HG03196 (cell line): Measurements from ENCODE around the gene ATRN.
"Not testable (repeated sequence)": the region's sequence is repeated elsewhere in the genome, so short reads cannot be mapped to it uniquely, and the experiment has no call there.

ENCODE experiments used
- ATAC-seq: cut with Tn5 transposase; IDR thresholded peaks from one replicate; pipeline ENCODE4 v1.9.1; 2021; ENCODE audit not compliant: unreplicated experiment

The ATRN gene

GRCh38 chr20:3560578-3560977, 89.8 kb downstream of the ATRN start:
- ATAC-seq, result no peak

- ATAC-seq, result no peak
Measured at GRCh38 chr20:3563133-3563532, 92.3 kb downstream of the ATRN start.

GRCh38 chr20:3563548-3564177, 92.8 kb downstream of the ATRN start:
- ATAC-seq, result no peak

- ATAC-seq, result no peak
Measured at GRCh38 chr20:3565851-3566250, 95.0 kb downstream of the ATRN start.

- no peak for ATAC-seq
Measured at GRCh38 chr20:3572151-3572550, 101.3 kb downstream of the ATRN start.

GRCh38 chr20:3576363-3576762, 105.5 kb downstream of the ATRN start:
- ATAC-seq, result no peak

- ATAC-seq, result no peak
Measured at GRCh38 chr20:3577366-3577765, 106.5 kb downstream of the ATRN start.

GRCh38 chr20:3580412-3580811, 109.6 kb downstream of the ATRN start:
- ATAC-seq, result no peak

GRCh38 chr20:3583765-3584164, 112.9 kb downstream of the ATRN start:
- ATAC-seq, result no peak

GRCh38 chr20:3586093-3586492, 115.3 kb downstream of the ATRN start:
- no peak for ATAC-seq

- ATAC-seq, result no peak
Measured at GRCh38 chr20:3590164-3590563, 119.3 kb downstream of the ATRN start.

GRCh38 chr20:3592931-3593330, 122.1 kb downstream of the ATRN start:
- ATAC-seq, result no peak

GRCh38 chr20:3595541-3595940, 124.7 kb downstream of the ATRN start:
- ATAC-seq, result no peak

GRCh38 chr20:3603108-3603507, 132.3 kb downstream of the ATRN start:
- ATAC-seq, result no peak

GRCh38 chr20:3605386-3605886, 134.6 kb downstream of the ATRN start:
- not testable (repeated sequence) for ATAC-seq

- ATAC-seq, result no peak
Measured at GRCh38 chr20:3606021-3606420, 135.2 kb downstream of the ATRN start.

GRCh38 chr20:3611901-3612300, 141.1 kb downstream of the ATRN start:
- no peak for ATAC-seq

- no peak for ATAC-seq
Measured at GRCh38 chr20:3612795-3613572, 142.2 kb downstream of the ATRN start.

GRCh38 chr20:3613821-3614440, 143.1 kb downstream of the ATRN start:
- ATAC-seq, result no peak

- no peak for ATAC-seq
Measured at GRCh38 chr20:3614466-3614865, 143.6 kb downstream of the ATRN start.

- not testable (repeated sequence) for ATAC-seq
Measured at GRCh38 chr20:3615171-3615840, 144.5 kb downstream of the ATRN start.
